PC-3 (cell line): ENCODE measurements around the gene PDXK. TPM values are rescaled to one million over a fixed set of nuclear protein-coding genes. Genes with fewer than 3 reads are reported as not detected.

Source experiments
- ATAC-seq: fragments of 200-7000 bp; cut with Tn5 transposase; 2 replicates; pipeline ENCODE4 v1.9.1; 2020; ENCODE audit warnings: mild to moderate bottlenecking, moderate library complexity
- BruUV-seq: library from RNA; stranded (reverse); fragments of 400-500 nt; replicated peaks from 2 replicates; lab custom pipeline; 2021; lab: Mats Ljungman, UMichigan
- CTCF ChIA-PET: fragments of 300-600 bp; sonication (Branson Sonifier 250); formaldehyde crosslinking; loops from one replicate; lab custom pipeline; 2022; ENCODE audit warnings: antibody characterized with exemption; lab: Charles Lee
- POLR2A ChIA-PET: fragments of 300-600 bp; sonication (Branson Sonifier 250); formaldehyde crosslinking; loops from one replicate; lab custom pipeline; 2022; ENCODE audit warnings: antibody characterized with exemption; ENCODE audit not compliant: unreplicated experiment; lab: Charles Lee
- DNase-seq: peaks from one replicate; pipeline ENCODE4 v3.0.0-alpha.2; 2015
- H2AFZ ChIP-seq: fragments of 300-600 bp; sonication (generic); 2 replicates; pipeline ENCODE4 v1.6.0; 2016; ENCODE audit warnings: antibody characterized with exemption, low read length
- H3F3A ChIP-seq: fragments of 300-600 bp; sonication (generic); one replicate; pipeline ENCODE4 v1.6.0; 2017; ENCODE audit warnings: antibody characterized with exemption, low read length, control low read depth, mild to moderate bottlenecking; ENCODE audit not compliant: unreplicated experiment
- H3K27ac ChIP-seq: fragments of 300-600 bp; sonication (generic); 2 replicates; pipeline ENCODE4 v1.5.1; 2016; ENCODE audit warnings: mild to moderate bottlenecking, low read length
- H3K27me3 ChIP-seq: fragments of 300-600 bp; sonication (generic); 2 replicates; pipeline ENCODE4 v1.6.1; 2016; ENCODE audit warnings: low read length, mixed read lengths
- H3K36me3 ChIP-seq: fragments of 300-600 bp; sonication (generic); 2 replicates; pipeline ENCODE4 v1.6.1; 2016; ENCODE audit warnings: low read depth, mixed run types, low read length, mixed read lengths
- H3K4me1 ChIP-seq: fragments of 300-600 bp; sonication (generic); 2 replicates; pipeline ENCODE4 v1.5.1; 2016; ENCODE audit warnings: low read length; ENCODE audit not compliant: insufficient read depth
- H3K4me2 ChIP-seq: fragments of 300-600 bp; sonication (generic); 2 replicates; pipeline ENCODE4 v1.6.0; 2016; ENCODE audit warnings: low read length
- H3K4me3 ChIP-seq: fragments of 300-600 bp; sonication (generic); 2 replicates; pipeline ENCODE4 v1.5.1; 2016; ENCODE audit warnings: mild to moderate bottlenecking, low read length, mixed read lengths
- H3K79me2 ChIP-seq: fragments of 300-600 bp; sonication (generic); 2 replicates; pipeline ENCODE4 v1.6.1; 2017; ENCODE audit warnings: low read length, mixed read lengths
- H3K9ac ChIP-seq: fragments of 300-600 bp; sonication (generic); 2 replicates; pipeline ENCODE4 v1.6.0; 2016; ENCODE audit warnings: mild to moderate bottlenecking, low read length
- H3K9me2 ChIP-seq: fragments of 300-600 bp; sonication (generic); replicated peaks from 2 replicates; pipeline ENCODE4 v1.6.1; 2016; ENCODE audit warnings: mixed run types, low read length, mixed read lengths
- H3K9me3 ChIP-seq: fragments of 300-600 bp; sonication (generic); 2 replicates; pipeline ENCODE4 v1.6.1; 2016; ENCODE audit warnings: low read length, mixed read lengths
- H4K20me1 ChIP-seq: fragments of 300-600 bp; sonication (generic); 2 replicates; pipeline ENCODE4 v1.6.1; 2016; ENCODE audit warnings: low read length, mixed read lengths
- CTCF ChIP-seq: fragments of 300-600 bp; sonication (generic); conservative IDR thresholded peaks from 2 replicates; pipeline ENCODE4 v1.5.1; 2017; ENCODE audit warnings: antibody characterized with exemption, low read depth, mild to moderate bottlenecking, low read length
- EZH2 ChIP-seq: fragments of 300-600 bp; sonication (generic); IDR thresholded peaks from one replicate; pipeline ENCODE4 v1.6.1; 2017; ENCODE audit warnings: antibody characterized with exemption, mild to moderate bottlenecking, low read length; ENCODE audit not compliant: unreplicated experiment
- EZH2phosphoT487 ChIP-seq: fragments of 300-600 bp; sonication (generic); IDR thresholded peaks from 2 replicates; pipeline ENCODE4 v1.6.1; 2018; ENCODE audit warnings: mild to moderate bottlenecking, antibody characterized with exemption, low read length, borderline replicate concordance
- intact Hi-C: fragments of 100-400 bp; cut with micrococcal nuclease; formaldehyde crosslinking; loops from 2 replicates; pipeline ENCODE4 v1.9.0; 2023
- total RNA-seq: library from RNA; depleted of rRNA; stranded (reverse); fragments of >200 nt; gene quantifications from 2 replicates; pipeline ENCODE4 v1.2.3, GENCODE V29; 2014

PDXK gene
- total RNA-seq, 1 experiment from 2014 or later: 464 TPM

- DNase-seq (no peak), ATAC-seq (no peak)
- H3F3A ChIP-seq: no peaks in the 10 kb centered on the region
- H3K9me2 ChIP-seq: no peaks in the 10 kb centered on the region
- no peak overlapping the region for H3K4me3 ChIP-seq
- peaks cover 75% of the 10 kb centered on the region for H3K36me3 ChIP-seq
- no peak overlapping the region for H2AFZ ChIP-seq
- no peak overlapping the region for H3K9ac ChIP-seq
- TF ChIP-seq CTCF (no peak), EZH2 (no peak), EZH2phosphoT487 (no peak)
- H3K4me1 ChIP-seq: no peaks in the 10 kb centered on the region
- CTCF ChIA-PET: no interaction called here
- H3K27ac ChIP-seq: no peak overlapping the region
- H4K20me1 ChIP-seq: no peaks in the 10 kb centered on the region
- intact Hi-C loops: no loop called here
- POLR2A ChIA-PET: no interaction called here
- H3K27me3 ChIP-seq: no peaks in the 10 kb centered on the region
- H3K4me2 ChIP-seq: no peak overlapping the region
- no peaks in the 10 kb centered on the region for H3K79me2 ChIP-seq
- BruUV-seq: no TSS peak
- no peaks in the 10 kb centered on the region for H3K9me3 ChIP-seq
Observed at GRCh38 chr21:43689556-43690337, 29.2 kb upstream of the PDXK start.

- Histone ChIP-seq H4K20me1 (no peaks in the 10 kb centered on the region), H3K4me3 (no peak overlapping the region), H3K27me3 (no peaks in the 10 kb centered on the region), H2AFZ (no peak overlapping the region), H3K9me3 (no peaks in the 10 kb centered on the region), H3K4me2 (no peak overlapping the region), H3K4me1 (no peaks in the 10 kb centered on the region), H3K9ac (no peak overlapping the region), H3F3A (no peaks in the 10 kb centered on the region), H3K79me2 (no peaks in the 10 kb centered on the region), H3K27ac (no peak overlapping the region), H3K36me3 (peaks cover 71% of the 10 kb centered on the region), H3K9me2 (no peaks in the 10 kb centered on the region)
- BruUV-seq: no TSS peak
- ATAC-seq (no peak), DNase-seq (no peak)
- CTCF ChIA-PET: no interaction called here
- TF ChIP-seq EZH2phosphoT487 (no peak), EZH2 (no peak), CTCF (no peak)
- intact Hi-C loops: no loop called here
- POLR2A ChIA-PET: no interaction called here
Observed at GRCh38 chr21:43690346-43690745, 28.6 kb upstream of the PDXK start.

- H3K9me3 ChIP-seq: no peaks in the 10 kb centered on the region
- no peaks in the 10 kb centered on the region for H4K20me1 ChIP-seq
- H3K27me3 ChIP-seq: no peaks in the 10 kb centered on the region
- DNase-seq (no peak), ATAC-seq (no peak)
- no peaks in the 10 kb centered on the region for H3K9me2 ChIP-seq
- intact Hi-C loops: no loop called here
- no peak overlapping the region for H3K4me2 ChIP-seq
- TF ChIP-seq CTCF: no peak
- no peak for TF ChIP-seq EZH2
- no peak for TF ChIP-seq EZH2phosphoT487
- H2AFZ ChIP-seq: no peak overlapping the region
- BruUV-seq: no TSS peak
- CTCF ChIA-PET: no interaction called here
- H3K27ac ChIP-seq: no peak overlapping the region
- no peak overlapping the region for H3K9ac ChIP-seq
- H3K4me3 ChIP-seq: no peak overlapping the region
- no peaks in the 10 kb centered on the region for H3K4me1 ChIP-seq
- H3F3A ChIP-seq: no peaks in the 10 kb centered on the region
- peaks cover 73% of the 10 kb centered on the region for H3K36me3 ChIP-seq
- POLR2A ChIA-PET: no interaction called here
- H3K79me2 ChIP-seq: no peaks in the 10 kb centered on the region
Observed at GRCh38 chr21:43691086-43691795, 27.7 kb upstream of the PDXK start.
